ENCODE results near the gene ZNF536. TPM values are rescaled to one million over a fixed set of nuclear protein-coding genes. Genes with fewer than 3 reads are reported as not detected.

Gene ZNF536
- total and polyA plus RNA-seq, 2 donors (not counting 1 experiment from before 2014, with no cell fraction given), result not detected

GRCh38 chr19:30360376-30361106 lies 11.6 kb upstream of the ZNF536 start:
- no peak overlapping the region for H3K4me2 ChIP-seq (replicated peaks; ENCODE audit: low read depth, low read length, poor library complexity, severe bottlenecking)
- 18% methylated on average over 14 of the region's 18 CpGs for WGBS (ENCODE audit: insufficient coverage)
- no peak for ATAC-seq (ENCODE audit: low read depth)
- Mint-ChIP-seq H3K27me3 (peaks cover 8% of the 10 kb centered on the region), H3K9me3 (ENCODE audit: insufficient read depth) (no peaks in the 10 kb centered on the region), H3K4me3 (no peak overlapping the region), H3K4me1 (no peaks in the 10 kb centered on the region), H3K27ac (no peak overlapping the region)
- H3K9me3 ChIP-seq (ENCODE audit: control extremely low read depth in 1 of 3, control insufficient read depth in 2 of 3, insufficient read depth in 1 of 3, low read length in 2 of 3), result peaks cover 0 to 7% (median 0%) of the 10 kb centered on the region in 3 donors
- intact Hi-C loops (cut with micrococcal nuclease), result no loop called here
- no peak for DNase-seq
- H3K27me3 ChIP-seq (replicated peaks in 1 of 4; ENCODE audit: control extremely low read depth in 1 of 4, control insufficient read depth in 3 of 4, insufficient read depth in 4 of 4, low read length in 3 of 4), result peaks cover 0 to 7% (median 0%) of the 10 kb centered on the region in 4 experiments
- no peaks in the 10 kb centered on the region for H4K20me1 ChIP-seq (ENCODE audit: control insufficient read depth, insufficient read depth, low read length, poor library complexity, severe bottlenecking)
- no peaks in the 10 kb centered on the region for H3K4me1 ChIP-seq (ENCODE audit: control insufficient read depth in 2 of 2, insufficient read depth in 2 of 2, low read length in 2 of 2)
- H3K4me3 ChIP-seq (ENCODE audit: control extremely low read depth in 1 of 5, extremely low read depth in 1 of 5, insufficient read depth in 1 of 5, low read depth in 2 of 5, low read length in 4 of 5), result no peak overlapping the region
- H2AFZ ChIP-seq (ENCODE audit: insufficient read depth, low read depth, low read length, poor library complexity, severe bottlenecking), result no peak overlapping the region
- ChIA-PET CTCF (no interaction called here), POLR2A (no interaction called here)
- no peak overlapping the region for H3K9ac ChIP-seq (ENCODE audit: low read length)
- no peak overlapping the region for H3K27ac ChIP-seq (ENCODE audit: low read length in 2 of 2)
- TF ChIP-seq EZH2 (IDR thresholded peaks at IDR 0.05; ENCODE audit: borderline replicate concordance, insufficient read depth, low read depth, low read length, poor library complexity, severe bottlenecking), result no peak
- TF ChIP-seq CTCF (IDR thresholded peaks at IDR 0.05), result no peak
- H3K79me2 ChIP-seq (ENCODE audit: control insufficient read depth, insufficient read depth, low read length), result no peaks in the 10 kb centered on the region
- no peaks in the 10 kb centered on the region for H3K36me3 ChIP-seq (replicated peaks in 1 of 2; ENCODE audit: control extremely low read depth in 1 of 2, control insufficient read depth in 1 of 2, extremely low read depth in 1 of 2, insufficient read depth in 2 of 2, low read length in 1 of 2)

GRCh38 chr19:30361107-30361447 lies 11.1 kb upstream of the ZNF536 start:
- H3K4me2 ChIP-seq (replicated peaks; ENCODE audit: low read depth, low read length, poor library complexity, severe bottlenecking), result no peak overlapping the region
- no peak for DNase-seq
- peaks cover 8% of the 10 kb centered on the region for H3K27me3 Mint-ChIP-seq
- no peak for ATAC-seq (ENCODE audit: low read depth)
- H3K4me3 ChIP-seq (ENCODE audit: control extremely low read depth in 1 of 5, extremely low read depth in 1 of 5, insufficient read depth in 1 of 5, low read depth in 2 of 5, low read length in 4 of 5), result no peak overlapping the region
- H3K9me3 ChIP-seq (ENCODE audit: control extremely low read depth in 1 of 3, control insufficient read depth in 2 of 3, insufficient read depth in 1 of 3, low read length in 2 of 3), result peaks cover 0 to 7% (median 0%) of the 10 kb centered on the region in 3 donors
- H3K27ac ChIP-seq (ENCODE audit: low read length in 2 of 2), result no peak overlapping the region
- POLR2A ChIA-PET, result no interaction called here
- no peak overlapping the region for H2AFZ ChIP-seq (ENCODE audit: insufficient read depth, low read depth, low read length, poor library complexity, severe bottlenecking)
- no peak overlapping the region for H3K9ac ChIP-seq (ENCODE audit: low read length)
- 16% methylated on average over 4 of the region's 4 CpGs for WGBS (ENCODE audit: insufficient coverage)
- H4K20me1 ChIP-seq (ENCODE audit: control insufficient read depth, insufficient read depth, low read length, poor library complexity, severe bottlenecking), result no peaks in the 10 kb centered on the region
- no peak overlapping the region for H3K27ac Mint-ChIP-seq
- H3K4me1 Mint-ChIP-seq, result no peaks in the 10 kb centered on the region
- H3K36me3 ChIP-seq (replicated peaks in 1 of 2; ENCODE audit: control extremely low read depth in 1 of 2, control insufficient read depth in 1 of 2, extremely low read depth in 1 of 2, insufficient read depth in 2 of 2, low read length in 1 of 2), result no peaks in the 10 kb centered on the region
- H3K4me1 ChIP-seq (ENCODE audit: control insufficient read depth in 2 of 2, insufficient read depth in 2 of 2, low read length in 2 of 2), result no peaks in the 10 kb centered on the region
- no peak overlapping the region for H3K4me3 Mint-ChIP-seq
- H3K27me3 ChIP-seq (replicated peaks in 1 of 4; ENCODE audit: control extremely low read depth in 1 of 4, control insufficient read depth in 3 of 4, insufficient read depth in 4 of 4, low read length in 3 of 4), result peaks cover 0 to 7% (median 0%) of the 10 kb centered on the region in 4 experiments
- CTCF ChIA-PET, result no interaction called here
- TF ChIP-seq CTCF (IDR thresholded peaks at IDR 0.05) (no peak), EZH2 (IDR thresholded peaks at IDR 0.05; ENCODE audit: borderline replicate concordance, insufficient read depth, low read depth, low read length, poor library complexity, severe bottlenecking) (no peak)
- H3K9me3 Mint-ChIP-seq (ENCODE audit: insufficient read depth), result no peaks in the 10 kb centered on the region
- H3K79me2 ChIP-seq (ENCODE audit: control insufficient read depth, insufficient read depth, low read length), result no peaks in the 10 kb centered on the region
- intact Hi-C loops (cut with micrococcal nuclease), result no loop called here

Measured in B cell (primary cell).